MCF 10A (cell line): ENCODE data around the gene MYBL2. TPM values are rescaled to one million over a fixed set of nuclear protein-coding genes. Genes with fewer than 3 reads are reported as not detected.

Experiments
- BruUV-seq: library from RNA; stranded (reverse); fragments of 400-500 nt; replicated peaks from 2 replicates; lab custom pipeline; 2021; lab: Mats Ljungman, UMichigan
- CTCF ChIA-PET: fragments of 300-600 bp; sonication (Branson Sonifier 250); formaldehyde crosslinking; extraction: SDS; loops from one replicate; lab custom pipeline; 2021; ENCODE audit warnings: antibody characterized with exemption, inconsistent platforms; lab: Yijun Ruan, JAX
- POLR2A ChIA-PET: fragments of 300-600, 350-650 bp; sonication (Branson Sonifier 250); formaldehyde crosslinking; extraction: SDS; loops from one replicate; lab custom pipeline; 2020; ENCODE audit warnings: antibody characterized with exemption, inconsistent platforms; lab: Yijun Ruan, JAX
- DNase-seq: peaks from one replicate; pipeline ENCODE4 v3.0.0-alpha.2; 2018; ENCODE audit not compliant: unreplicated experiment
- H3K27ac Mint-ChIP-seq: one replicate; pipeline ENCODE4 v1.8.0; 2022; ENCODE audit warnings: mild to moderate bottlenecking, low read depth, mixed read lengths; ENCODE audit not compliant: unreplicated experiment
- H3K27me3 Mint-ChIP-seq: one replicate; pipeline ENCODE4 v1.8.0; 2022; ENCODE audit warnings: mixed read lengths; ENCODE audit not compliant: insufficient read depth, unreplicated experiment
- H3K36me3 Mint-ChIP-seq: one replicate; pipeline ENCODE4 v1.8.0; 2022; ENCODE audit warnings: mild to moderate bottlenecking, moderate library complexity, mixed read lengths; ENCODE audit not compliant: insufficient read depth, unreplicated experiment
- H3K4me1 Mint-ChIP-seq: one replicate; pipeline ENCODE4 v1.8.0; 2022; ENCODE audit warnings: mixed read lengths; ENCODE audit not compliant: insufficient read depth, unreplicated experiment
- H3K4me3 Mint-ChIP-seq: one replicate; pipeline ENCODE4 v1.8.0; 2022; ENCODE audit warnings: mild to moderate bottlenecking, moderate library complexity, mixed read lengths; ENCODE audit not compliant: unreplicated experiment
- H3K9me3 Mint-ChIP-seq: one replicate; pipeline ENCODE4 v1.8.0; 2022; ENCODE audit warnings: mixed read lengths; ENCODE audit not compliant: unreplicated experiment
- intact Hi-C: fragments of 100-400 bp; cut with micrococcal nuclease; formaldehyde crosslinking; loops from 2 replicates; pipeline ENCODE4 v1.14.1; 2022
- total RNA-seq: library from RNA; stranded (reverse); gene quantifications from 2 replicates; pipeline ENCODE4 v1.2.3, GENCODE V29; 2022
- TF ChIP-seq, protein P1 (sequence below): fragments of 200-600 bp; IDR thresholded peaks from one replicate; pipeline ENCODE4 v1.8.0; 2022; ENCODE audit warnings: antibody characterized with exemption, mild to moderate bottlenecking; ENCODE audit not compliant: unreplicated experiment

The MYBL2 gene
- total RNA-seq, 1 experiment from 2014 or later = 44.3 TPM

DNA sequence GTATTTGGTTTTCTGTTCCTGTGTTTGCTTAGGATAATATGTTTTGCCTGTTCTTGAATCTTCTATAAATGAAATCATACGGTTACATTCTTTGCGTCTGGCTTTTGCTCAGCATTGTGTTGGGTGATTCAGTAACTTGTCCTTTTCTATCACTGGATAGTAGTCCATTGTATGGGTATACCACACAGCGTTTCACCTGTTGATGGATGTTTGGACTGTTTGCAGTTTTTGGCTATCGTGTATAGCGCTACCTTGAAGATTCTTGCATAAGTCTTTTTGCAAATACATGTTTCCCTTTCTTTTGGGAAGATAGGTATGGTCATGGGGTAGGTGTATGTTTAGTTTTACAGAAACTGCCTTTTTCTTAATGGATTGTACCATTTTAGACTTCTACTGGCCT, 9.5 kb downstream of the MYBL2 start:
- no TSS peak for BruUV-seq
- Mint-ChIP-seq H3K27ac (peak overlapping the region; percentile 0), H3K4me1 (no peaks in the 10 kb centered on the region), H3K36me3 (no peaks in the 10 kb centered on the region), H3K27me3 (no peaks in the 10 kb centered on the region), H3K9me3 (no peaks in the 10 kb centered on the region), H3K4me3 (no peak overlapping the region)
- CTCF ChIA-PET = interaction anchor here (0.7 kb wide), 1 partner anchor 134 kb away, joined by 3 read pairs; no protein-coding TSS in a partner anchor
- TF ChIP-seq, protein P1, sequence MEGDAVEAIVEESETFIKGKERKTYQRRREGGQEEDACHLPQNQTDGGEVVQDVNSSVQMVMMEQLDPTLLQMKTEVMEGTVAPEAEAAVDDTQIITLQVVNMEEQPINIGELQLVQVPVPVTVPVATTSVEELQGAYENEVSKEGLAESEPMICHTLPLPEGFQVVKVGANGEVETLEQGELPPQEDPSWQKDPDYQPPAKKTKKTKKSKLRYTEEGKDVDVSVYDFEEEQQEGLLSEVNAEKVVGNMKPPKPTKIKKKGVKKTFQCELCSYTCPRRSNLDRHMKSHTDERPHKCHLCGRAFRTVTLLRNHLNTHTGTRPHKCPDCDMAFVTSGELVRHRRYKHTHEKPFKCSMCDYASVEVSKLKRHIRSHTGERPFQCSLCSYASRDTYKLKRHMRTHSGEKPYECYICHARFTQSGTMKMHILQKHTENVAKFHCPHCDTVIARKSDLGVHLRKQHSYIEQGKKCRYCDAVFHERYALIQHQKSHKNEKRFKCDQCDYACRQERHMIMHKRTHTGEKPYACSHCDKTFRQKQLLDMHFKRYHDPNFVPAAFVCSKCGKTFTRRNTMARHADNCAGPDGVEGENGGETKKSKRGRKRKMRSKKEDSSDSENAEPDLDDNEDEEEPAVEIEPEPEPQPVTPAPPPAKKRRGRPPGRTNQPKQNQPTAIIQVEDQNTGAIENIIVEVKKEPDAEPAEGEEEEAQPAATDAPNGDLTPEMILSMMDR = no peak
- intact Hi-C loops = no loop called here
- POLR2A ChIA-PET = no interaction called here
- DNase-seq = no peak

DNA sequence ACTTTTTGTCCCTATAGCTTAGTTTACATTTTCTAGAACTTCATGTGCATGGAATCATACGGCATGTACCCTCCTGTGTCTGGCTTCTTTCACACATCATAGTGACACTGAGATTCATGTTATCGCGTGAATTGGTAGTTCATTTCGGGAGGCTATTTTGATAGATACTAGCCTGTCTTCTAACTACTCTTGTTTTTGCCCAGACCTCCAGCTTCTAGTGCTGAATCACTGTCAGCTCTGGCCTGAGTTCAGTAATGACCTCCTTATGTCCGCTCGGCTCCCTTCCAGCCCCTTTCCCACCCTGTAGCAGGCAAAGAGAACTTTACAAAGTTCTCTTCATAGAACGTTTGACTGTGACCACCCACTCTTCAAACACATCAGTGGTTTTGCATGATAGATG, 14.1 kb downstream of the MYBL2 start:
- CTCF ChIA-PET = interaction anchor here (1.2 to 2.4 kb wide), 2 partner anchors 11 to 143 kb away, joined by 6 to 13 read pairs; no protein-coding TSS in a partner anchor

DNA sequence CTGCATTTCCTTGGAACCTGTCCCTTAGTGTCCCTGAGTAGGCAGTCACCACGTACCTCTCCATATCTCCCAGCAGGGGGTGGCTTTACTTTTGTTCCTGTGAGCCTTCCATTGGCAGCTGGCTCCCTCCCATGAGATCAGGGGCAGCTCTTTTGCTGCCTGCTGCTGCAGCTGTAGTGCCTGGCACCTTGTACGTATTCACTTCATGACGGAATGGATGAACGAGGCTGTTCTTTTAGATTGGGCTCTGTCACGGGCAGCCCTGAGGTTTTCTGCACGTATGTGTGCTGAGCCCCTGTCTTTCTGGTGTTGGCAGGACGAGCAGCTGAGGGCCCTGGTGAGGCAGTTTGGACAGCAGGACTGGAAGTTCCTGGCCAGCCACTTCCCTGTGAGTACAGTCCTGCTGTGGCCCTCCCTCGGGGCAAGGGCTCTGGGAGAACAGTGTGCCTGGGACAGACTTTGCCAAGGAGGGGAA, 14.6 kb downstream of the MYBL2 start:
- H3K9me3 Mint-ChIP-seq = no peaks in the 10 kb centered on the region
- no peaks in the 10 kb centered on the region for H3K4me1 Mint-ChIP-seq
- BruUV-seq = no TSS peak
- no peak overlapping the region for H3K4me3 Mint-ChIP-seq
- peaks cover 3% of the 10 kb centered on the region for H3K36me3 Mint-ChIP-seq
- ChIA-PET POLR2A (interaction anchor here (1.0 kb wide), 1 partner anchor 10 kb away, joined by 3 read pairs; no protein-coding TSS in a partner anchor), CTCF (interaction anchor here (1.2 to 2.4 kb wide), 2 partner anchors 11 to 143 kb away, joined by 6 to 13 read pairs; no protein-coding TSS in a partner anchor)
- no peaks in the 10 kb centered on the region for H3K27me3 Mint-ChIP-seq
- intact Hi-C loops = no loop called here
- TF ChIP-seq, protein P1 = no peak
- no peak overlapping the region for H3K27ac Mint-ChIP-seq
- no peak for DNase-seq

More for the DNA sequence above, 14.1 kb downstream of the MYBL2 start:
- TF ChIP-seq, protein P1 = no peak
- DNase-seq = no peak
- no peak overlapping the region for H3K4me3 Mint-ChIP-seq
- intact Hi-C loops = no loop called here
- H3K36me3 Mint-ChIP-seq = no peaks in the 10 kb centered on the region
- no peaks in the 10 kb centered on the region for H3K4me1 Mint-ChIP-seq
- BruUV-seq = no TSS peak
- no peak overlapping the region for H3K27ac Mint-ChIP-seq
- POLR2A ChIA-PET = interaction anchor here (1.0 kb wide), 1 partner anchor 11 kb away, joined by 3 read pairs; no protein-coding TSS in a partner anchor
- H3K27me3 Mint-ChIP-seq = no peaks in the 10 kb centered on the region
- H3K9me3 Mint-ChIP-seq = no peaks in the 10 kb centered on the region

DNA sequence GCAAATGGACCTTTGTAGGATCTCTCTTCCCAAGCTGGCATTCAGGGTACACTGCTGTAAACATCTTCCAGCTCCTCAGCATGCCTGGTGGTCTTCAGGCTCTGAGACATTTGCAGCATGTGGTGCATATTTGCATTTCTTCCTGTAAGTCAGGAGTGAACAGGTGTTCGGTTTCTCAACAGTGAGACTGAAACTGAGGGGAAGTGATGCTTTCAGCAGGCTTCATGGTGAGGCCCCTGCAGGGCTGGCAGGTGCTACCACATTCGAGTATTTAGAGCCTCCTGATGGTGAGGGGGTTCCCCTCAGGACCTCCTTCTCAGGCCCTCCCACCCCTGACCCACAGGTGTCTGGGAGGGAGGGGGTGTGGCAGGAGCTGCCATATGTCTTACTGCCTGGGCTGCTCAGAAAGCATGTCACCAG, 15.1 kb downstream of the MYBL2 start:
- no peak for DNase-seq
- Mint-ChIP-seq H3K27ac (no peak overlapping the region), H3K27me3 (no peaks in the 10 kb centered on the region), H3K9me3 (no peaks in the 10 kb centered on the region), H3K4me1 (no peaks in the 10 kb centered on the region), H3K4me3 (no peak overlapping the region), H3K36me3 (peaks cover 5% of the 10 kb centered on the region)
- intact Hi-C loops = no loop called here
- POLR2A ChIA-PET = no interaction called here
- TF ChIP-seq, protein P1 = no peak
- CTCF ChIA-PET = interaction anchor here (2.4 kb wide), 1 partner anchor 10 kb away, joined by 13 read pairs; no protein-coding TSS in a partner anchor
- no TSS peak for BruUV-seq
